OCI-LY7 (cell line): ENCODE measurements around the gene KLHL3. TPM values are rescaled to one million over a fixed set of nuclear protein-coding genes. Genes with fewer than 3 reads are reported as not detected.

Experiments used
- BruUV-seq: library from RNA; stranded (reverse); fragments of 400-500 nt; replicated peaks from 2 replicates; lab custom pipeline; 2021; lab: Mats Ljungman, UMichigan
- CTCF ChIA-PET: fragments of 300-600 bp; sonication (Branson Sonifier 250); formaldehyde crosslinking; loops from one replicate; lab custom pipeline; 2022; ENCODE audit warnings: antibody characterized with exemption; ENCODE audit not compliant: unreplicated experiment; lab: Charles Lee
- POLR2A ChIA-PET: fragments of 300-600 bp; sonication (Branson Sonifier 250); formaldehyde crosslinking; loops from one replicate; lab custom pipeline; 2022; ENCODE audit warnings: antibody characterized with exemption; lab: Charles Lee
- DNase-seq: peaks from one replicate; pipeline ENCODE4 v3.0.0-alpha.2; 2015; ENCODE audit warnings: low spot score
- H2AFZ ChIP-seq: fragments of 200-600 bp; sonication (generic), shearing (Covaris generic); 2 replicates; pipeline ENCODE4 v1.6.1; 2014; ENCODE audit warnings: mild to moderate bottlenecking, antibody characterized with exemption, low read length, moderate library complexity
- H3K27ac ChIP-seq: fragments of 200-600 bp; sonication (generic); 2 replicates; pipeline ENCODE4 v1.5.1; 2014; ENCODE audit warnings: mixed run types, low read depth, mild to moderate bottlenecking, moderate library complexity, low read length, inconsistent platforms; ENCODE audit not compliant: poor library complexity, severe bottlenecking
- H3K36me3 ChIP-seq: fragments of 200-600 bp; sonication (generic); 2 replicates; pipeline ENCODE4 v1.6.1; 2014; ENCODE audit warnings: mild to moderate bottlenecking, antibody characterized with exemption, low read length, moderate library complexity, mixed read lengths; ENCODE audit not compliant: insufficient read depth
- H3K4me1 ChIP-seq: fragments of 200-600 bp; sonication (generic); 2 replicates; pipeline ENCODE4 v1.5.1; 2014; ENCODE audit warnings: mild to moderate bottlenecking, low read length; ENCODE audit not compliant: insufficient read depth, poor library complexity, severe bottlenecking
- H3K4me2 ChIP-seq: fragments of 200-600 bp; sonication (generic); 2 replicates; pipeline ENCODE4 v1.6.1; 2014; ENCODE audit warnings: mild to moderate bottlenecking, low read length
- H3K4me3 ChIP-seq: fragments of 200-600 bp; sonication (generic); 2 replicates; pipeline ENCODE4 v1.5.1; 2014; ENCODE audit warnings: mild to moderate bottlenecking, low read depth, low read length; ENCODE audit not compliant: poor library complexity, severe bottlenecking
- H3K79me2 ChIP-seq: fragments of 200-600 bp; sonication (generic); 2 replicates; pipeline ENCODE4 v1.6.1; 2016; ENCODE audit warnings: low read depth, mild to moderate bottlenecking, low read length, moderate library complexity, mixed read lengths; ENCODE audit not compliant: insufficient read depth
- H3K9me2 ChIP-seq: fragments of 200-600 bp; sonication (generic); 2 replicates; pipeline ENCODE4 v1.6.1; 2016; ENCODE audit warnings: mild to moderate bottlenecking, low read length, mixed read lengths; ENCODE audit not compliant: insufficient read depth
- H3K9me3 ChIP-seq: fragments of 200-600 bp; sonication (generic); 2 replicates; pipeline ENCODE4 v1.6.1; 2014; ENCODE audit warnings: mild to moderate bottlenecking, mixed run types, low read length, mixed read lengths
- H4K20me1 ChIP-seq: fragments of 200-600 bp; sonication (generic); 2 replicates; pipeline ENCODE4 v1.6.1; 2014; ENCODE audit warnings: mild to moderate bottlenecking, antibody characterized with exemption, low read length, moderate library complexity, mixed read lengths; ENCODE audit not compliant: insufficient read depth
- EZH2phosphoT487 ChIP-seq: fragments of 200-600 bp; sonication (generic); IDR thresholded peaks from 2 replicates; pipeline ENCODE4 v1.6.1; 2018; ENCODE audit warnings: low read depth, borderline replicate concordance, mild to moderate bottlenecking, mixed run types, antibody characterized with exemption, low read length, moderate library complexity, mixed read lengths
- intact Hi-C: fragments of 100-400 bp; cut with micrococcal nuclease; formaldehyde crosslinking; loops from one replicate; pipeline ENCODE4 v1.10.0; 2022; ENCODE audit not compliant: unreplicated experiment
- total RNA-seq, 2 experiments: library from RNA; depleted of rRNA in 1 of 2; stranded (reverse); fragments of >200 nt in 1 of 2; shearing (Covaris generic) in 1 of 2; gene quantifications; 2 replicates each; pipeline ENCODE4 v1.2.3, GENCODE V29; 2014 to 2022
- TF ChIP-seq, protein P1 (sequence below): fragments of 200-600 bp; sonication (generic); conservative IDR thresholded peaks from 2 replicates; pipeline ENCODE4 v1.5.1; 2014; ENCODE audit warnings: mild to moderate bottlenecking, antibody characterized with exemption, low read length, moderate library complexity, mixed read lengths

KLHL3 gene
- total RNA-seq, 2 experiments from 2014 or later, result 0.28 to 6.2 TPM

DNA sequence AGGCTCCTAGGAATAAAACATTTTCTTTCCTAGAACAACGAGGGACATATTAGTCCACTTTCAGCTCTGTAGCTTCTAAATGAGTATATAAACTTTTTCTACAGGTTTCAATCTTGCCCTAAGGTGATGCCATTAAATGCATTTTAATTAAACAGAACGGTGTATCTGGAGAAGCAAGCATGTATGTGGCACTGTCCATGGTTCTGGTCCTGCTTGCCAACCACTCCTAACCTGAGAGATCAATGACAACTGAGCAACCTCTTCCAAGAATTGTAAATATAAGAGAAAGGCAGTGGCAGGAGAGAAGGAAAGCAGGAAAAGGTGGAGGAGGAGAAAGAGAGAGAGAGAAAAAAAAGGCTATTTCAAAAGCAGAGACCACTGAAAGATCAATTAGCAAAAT lies 141.2 kb downstream of the KLHL3 start:
- H3K27ac ChIP-seq, result no peak overlapping the region
- no TSS peak for BruUV-seq
- CTCF ChIA-PET, result no interaction called here
- no peak overlapping the region for H3K4me2 ChIP-seq
- no peak overlapping the region for H2AFZ ChIP-seq
- H3K9me2 ChIP-seq, result no peaks in the 10 kb centered on the region
- H3K9me3 ChIP-seq, result no peaks in the 10 kb centered on the region
- TF ChIP-seq, protein P1, sequence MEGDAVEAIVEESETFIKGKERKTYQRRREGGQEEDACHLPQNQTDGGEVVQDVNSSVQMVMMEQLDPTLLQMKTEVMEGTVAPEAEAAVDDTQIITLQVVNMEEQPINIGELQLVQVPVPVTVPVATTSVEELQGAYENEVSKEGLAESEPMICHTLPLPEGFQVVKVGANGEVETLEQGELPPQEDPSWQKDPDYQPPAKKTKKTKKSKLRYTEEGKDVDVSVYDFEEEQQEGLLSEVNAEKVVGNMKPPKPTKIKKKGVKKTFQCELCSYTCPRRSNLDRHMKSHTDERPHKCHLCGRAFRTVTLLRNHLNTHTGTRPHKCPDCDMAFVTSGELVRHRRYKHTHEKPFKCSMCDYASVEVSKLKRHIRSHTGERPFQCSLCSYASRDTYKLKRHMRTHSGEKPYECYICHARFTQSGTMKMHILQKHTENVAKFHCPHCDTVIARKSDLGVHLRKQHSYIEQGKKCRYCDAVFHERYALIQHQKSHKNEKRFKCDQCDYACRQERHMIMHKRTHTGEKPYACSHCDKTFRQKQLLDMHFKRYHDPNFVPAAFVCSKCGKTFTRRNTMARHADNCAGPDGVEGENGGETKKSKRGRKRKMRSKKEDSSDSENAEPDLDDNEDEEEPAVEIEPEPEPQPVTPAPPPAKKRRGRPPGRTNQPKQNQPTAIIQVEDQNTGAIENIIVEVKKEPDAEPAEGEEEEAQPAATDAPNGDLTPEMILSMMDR, result no peak
- no peak for TF ChIP-seq EZH2phosphoT487
- H3K4me1 ChIP-seq, result no peaks in the 10 kb centered on the region
- H3K4me3 ChIP-seq, result no peak overlapping the region
- no peak for DNase-seq
- intact Hi-C loops, result no loop called here
- POLR2A ChIA-PET, result no interaction called here
- no peaks in the 10 kb centered on the region for H3K79me2 ChIP-seq
- no peaks in the 10 kb centered on the region for H3K36me3 ChIP-seq
- H4K20me1 ChIP-seq, result no peaks in the 10 kb centered on the region

DNA sequence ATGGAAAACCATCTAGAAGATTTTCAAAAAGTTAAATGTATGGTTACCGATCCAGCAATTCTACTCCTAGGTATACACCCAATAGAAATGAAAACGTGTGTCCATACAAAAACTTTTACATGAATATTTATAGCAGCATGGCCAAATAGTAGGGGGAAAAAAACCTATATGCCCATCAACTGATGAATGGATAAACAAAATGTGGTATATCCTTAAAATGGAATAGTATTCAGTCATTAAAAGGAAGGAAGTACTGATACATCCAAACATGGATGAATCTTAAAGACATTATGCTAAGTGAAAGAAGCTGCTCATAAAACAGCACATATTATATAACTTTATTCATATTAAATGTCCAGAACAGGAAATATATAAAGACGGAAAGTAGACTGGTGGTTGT lies 143.6 kb downstream of the KLHL3 start:
- intact Hi-C loops, result no loop called here
- ChIA-PET CTCF (no interaction called here), POLR2A (no interaction called here)
- BruUV-seq, result no TSS peak
- no peaks in the 10 kb centered on the region for H3K36me3 ChIP-seq
- H3K4me3 ChIP-seq, result no peak overlapping the region
- DNase-seq, result no peak
- H3K9me2 ChIP-seq, result no peaks in the 10 kb centered on the region
- no peaks in the 10 kb centered on the region for H3K79me2 ChIP-seq
- no peak overlapping the region for H2AFZ ChIP-seq
- H3K27ac ChIP-seq, result no peak overlapping the region
- no peaks in the 10 kb centered on the region for H4K20me1 ChIP-seq
- TF ChIP-seq, protein P1, result no peak
- no peak for TF ChIP-seq EZH2phosphoT487
- no peaks in the 10 kb centered on the region for H3K4me1 ChIP-seq
- H3K9me3 ChIP-seq, result no peaks in the 10 kb centered on the region
- no peak overlapping the region for H3K4me2 ChIP-seq

DNA sequence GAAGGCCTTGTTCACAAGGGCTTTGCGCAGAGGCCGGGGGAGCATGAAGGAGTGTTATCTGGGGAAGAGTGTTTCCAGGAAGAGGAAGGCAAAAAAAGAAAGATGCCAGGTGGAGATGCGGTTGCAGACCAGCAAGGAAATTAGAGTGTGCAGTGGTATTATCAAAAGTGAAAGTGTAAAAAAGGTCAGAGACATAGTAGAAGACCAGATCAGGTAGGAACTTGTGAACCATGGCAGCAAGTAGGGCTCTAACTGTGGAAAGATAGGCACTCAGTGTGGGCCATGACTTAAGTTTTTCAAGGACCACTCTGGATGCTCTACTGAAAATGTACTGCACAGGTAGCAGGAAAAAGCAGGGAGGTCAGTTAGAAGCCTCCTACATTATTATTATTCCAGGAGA lies 146.7 kb downstream of the KLHL3 start:
- Histone ChIP-seq H3K9me2 (no peaks in the 10 kb centered on the region), H3K36me3 (no peaks in the 10 kb centered on the region), H3K4me2 (no peak overlapping the region), H3K27ac (no peak overlapping the region), H4K20me1 (no peaks in the 10 kb centered on the region), H3K4me3 (no peak overlapping the region), H2AFZ (no peak overlapping the region), H3K4me1 (no peaks in the 10 kb centered on the region), H3K79me2 (no peaks in the 10 kb centered on the region), H3K9me3 (no peaks in the 10 kb centered on the region)
- intact Hi-C loops, result no loop called here
- ChIA-PET CTCF (no interaction called here), POLR2A (no interaction called here)
- TF ChIP-seq, protein P1, result no peak
- no peak for TF ChIP-seq EZH2phosphoT487
- BruUV-seq, result no TSS peak
- DNase-seq, result no peak
